ENCODE data around the gene ZDHHC11B.
"Not testable (repeated sequence)": the region's sequence is repeated elsewhere in the genome, so short reads cannot be mapped to it uniquely, and the experiment has no call there.

Gene ZDHHC11B

GRCh38 chr5:684751-685216, 99.7 kb downstream of the ZDHHC11B start:
- no peak for DNase-seq (ENCODE audit: low spot score)

- DNase-seq (ENCODE audit: low spot score) = no peak
These were observed 100.7 kb downstream of the ZDHHC11B start for GRCh38 chr5:683551-684481.

GRCh38 chr5:682651-683358, 101.7 kb downstream of the ZDHHC11B start:
- not testable (repeated sequence) for DNase-seq (ENCODE audit: low spot score)

GRCh38 chr5:682216-682615, 102.3 kb downstream of the ZDHHC11B start:
- not testable (repeated sequence) for DNase-seq (ENCODE audit: low spot score)

GRCh38 chr5:681317-682191, 103.0 kb downstream of the ZDHHC11B start:
- DNase-seq (ENCODE audit: low spot score) = not testable (repeated sequence)

- not testable (repeated sequence) for DNase-seq (ENCODE audit: low spot score)
These were observed 103.7 kb downstream of the ZDHHC11B start for GRCh38 chr5:680836-681235.

GRCh38 chr5:680118-680795, 104.3 kb downstream of the ZDHHC11B start:
- DNase-seq (ENCODE audit: low spot score) = not testable (repeated sequence)

GRCh38 chr5:679166-679895, 105.2 kb downstream of the ZDHHC11B start:
- not testable (repeated sequence) for DNase-seq (ENCODE audit: low spot score)

GRCh38 chr5:678521-678920, 106.0 kb downstream of the ZDHHC11B start:
- not testable (repeated sequence) for DNase-seq (ENCODE audit: low spot score)

GRCh38 chr5:677131-678101, 107.1 kb downstream of the ZDHHC11B start:
- DNase-seq (ENCODE audit: low spot score) = no peak

- DNase-seq (ENCODE audit: low spot score) = no peak
These were observed 107.8 kb downstream of the ZDHHC11B start for GRCh38 chr5:676699-677076.

GRCh38 chr5:675871-676698, 108.4 kb downstream of the ZDHHC11B start:
- DNase-seq (ENCODE audit: low spot score) = no peak

- no peak for DNase-seq (ENCODE audit: low spot score)
These were observed 109.2 kb downstream of the ZDHHC11B start for GRCh38 chr5:675111-675870.

- no peak for DNase-seq (ENCODE audit: low spot score)
These were observed 109.9 kb downstream of the ZDHHC11B start for GRCh38 chr5:674630-675011.

- no peak for DNase-seq (ENCODE audit: low spot score)
These were observed 110.5 kb downstream of the ZDHHC11B start for GRCh38 chr5:673831-674629.

GRCh38 chr5:673161-673830, 111.2 kb downstream of the ZDHHC11B start:
- DNase-seq (ENCODE audit: low spot score) = no peak

All from pons (tissue), 1 donor.